ENCODE data around the gene ATP13A3. TPM values are rescaled to one million over a fixed set of nuclear protein-coding genes. Genes with fewer than 3 reads are reported as not detected.

The ATP13A3 gene
- total and polyA plus RNA-seq, 10 of the 15 experiments (the other 5 are each of a cell fraction or from before 2014, with no cell fraction given), result 14.0 to 108 (median 69.5) TPM

- TF ChIP-seq CBX5 (IDR thresholded peaks at IDR 0.05; ENCODE audit: low read depth) (no peak), EP300 (IDR thresholded peaks at IDR 0.05; ENCODE audit: borderline replicate concordance in 1 of 2, control insufficient read depth in 1 of 2, low read depth in 2 of 2, low read length in 2 of 2) (peak in 1 of 2 experiments; percentile 30; a peak in 1 of 4 replicates), PBX3 (IDR thresholded peaks at IDR 0.05; ENCODE audit: insufficient replicate concordance, low read depth, low read length) (no peak), RELA (IDR thresholded peaks at IDR 0.05; ENCODE audit: borderline replicate concordance, partially characterized antibody) (no peak), USF1 (IDR thresholded peaks at IDR 0.05; ENCODE audit: borderline replicate concordance, extremely low read length, insufficient read depth, low read depth, low read length) (no peak), SIN3A (IDR thresholded peaks at IDR 0.05; ENCODE audit: low read depth, low read length) (no peak), YY1 (IDR thresholded peaks at IDR 0.05; ENCODE audit: low read depth, low read length) (no peak), IKZF1 (conservative IDR thresholded peaks at IDR 0.05) (peak; percentile 54; the same call in 1 of the 2 replicates), RUNX3 (IDR thresholded peaks at IDR 0.05; ENCODE audit: low read length) (peak; percentile 70), DPF2 (IDR thresholded peaks at IDR 0.05) (peak; percentile 57; the same call in 1 of the 2 replicates), IRF4 (IDR thresholded peaks at IDR 0.05; ENCODE audit: low read depth, low read length) (no peak), MTA2 (IDR thresholded peaks at IDR 0.05; ENCODE audit: low read depth) (peak; percentile 60), KDM1A (IDR thresholded peaks at IDR 0.05; ENCODE audit: borderline replicate concordance) (no peak), EED (IDR thresholded peaks at IDR 0.05; ENCODE audit: low read depth) (peak; percentile 44; the same call in 1 of the 2 replicates), EZH2 (IDR thresholded peaks at IDR 0.05; ENCODE audit: borderline replicate concordance, control insufficient read depth, low read depth, low read length) (no peak), BCL11A (IDR thresholded peaks at IDR 0.05; ENCODE audit: low read depth, low read length) (0 out of 2 replicates have a peak, but pooled peaks have one; percentile 20), CEBPZ (IDR thresholded peaks at IDR 0.05; ENCODE audit: low read depth, low read length) (no peak), HDGF (IDR thresholded peaks at IDR 0.05) (no peak), ZBTB40 (IDR thresholded peaks at IDR 0.05; ENCODE audit: borderline replicate concordance) (no peak), MTA3 (IDR thresholded peaks at IDR 0.05; ENCODE audit: borderline replicate concordance, low read length) (peak; percentile 33; the same call in 1 of the 2 replicates), RBBP5 (conservative IDR thresholded peaks at IDR 0.05) (no peak), SRF (IDR thresholded peaks at IDR 0.05; ENCODE audit: low read depth in 2 of 2, low read length in 2 of 2) (no peak)
Observed at GRCh38 chr3:194492001-194492400, 5.2 kb upstream of the ATP13A3 start (continued).
